NK-92 treated with Interleukin-12 subunit alpha and Interleukin-12 subunit beta, amount 100 ng/mL, for 24 hours (cell line): ENCODE measurements around the gene ZNF574.
"Not testable (repeated sequence)": the region's sequence is repeated elsewhere in the genome, so short reads cannot be mapped to it uniquely, and the experiment has no call there.

Experiments used
- DNase-seq: peaks from one replicate; lab custom pipeline; 2025; lab: John Stamatoyannopoulos, UW

ZNF574 gene, protein sequence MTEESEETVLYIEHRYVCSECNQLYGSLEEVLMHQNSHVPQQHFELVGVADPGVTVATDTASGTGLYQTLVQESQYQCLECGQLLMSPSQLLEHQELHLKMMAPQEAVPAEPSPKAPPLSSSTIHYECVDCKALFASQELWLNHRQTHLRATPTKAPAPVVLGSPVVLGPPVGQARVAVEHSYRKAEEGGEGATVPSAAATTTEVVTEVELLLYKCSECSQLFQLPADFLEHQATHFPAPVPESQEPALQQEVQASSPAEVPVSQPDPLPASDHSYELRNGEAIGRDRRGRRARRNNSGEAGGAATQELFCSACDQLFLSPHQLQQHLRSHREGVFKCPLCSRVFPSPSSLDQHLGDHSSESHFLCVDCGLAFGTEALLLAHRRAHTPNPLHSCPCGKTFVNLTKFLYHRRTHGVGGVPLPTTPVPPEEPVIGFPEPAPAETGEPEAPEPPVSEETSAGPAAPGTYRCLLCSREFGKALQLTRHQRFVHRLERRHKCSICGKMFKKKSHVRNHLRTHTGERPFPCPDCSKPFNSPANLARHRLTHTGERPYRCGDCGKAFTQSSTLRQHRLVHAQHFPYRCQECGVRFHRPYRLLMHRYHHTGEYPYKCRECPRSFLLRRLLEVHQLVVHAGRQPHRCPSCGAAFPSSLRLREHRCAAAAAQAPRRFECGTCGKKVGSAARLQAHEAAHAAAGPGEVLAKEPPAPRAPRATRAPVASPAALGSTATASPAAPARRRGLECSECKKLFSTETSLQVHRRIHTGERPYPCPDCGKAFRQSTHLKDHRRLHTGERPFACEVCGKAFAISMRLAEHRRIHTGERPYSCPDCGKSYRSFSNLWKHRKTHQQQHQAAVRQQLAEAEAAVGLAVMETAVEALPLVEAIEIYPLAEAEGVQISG

GRCh38 chr19:42075616-42076379, at the start of gene ZNF574:
Gene ZNF574, plus strand, starts transcription at chr19:42076166. Its CDS starts 2,441 bp downstream, at chr19:42078607.
- DNase-seq: peak; percentile 98

DNA sequence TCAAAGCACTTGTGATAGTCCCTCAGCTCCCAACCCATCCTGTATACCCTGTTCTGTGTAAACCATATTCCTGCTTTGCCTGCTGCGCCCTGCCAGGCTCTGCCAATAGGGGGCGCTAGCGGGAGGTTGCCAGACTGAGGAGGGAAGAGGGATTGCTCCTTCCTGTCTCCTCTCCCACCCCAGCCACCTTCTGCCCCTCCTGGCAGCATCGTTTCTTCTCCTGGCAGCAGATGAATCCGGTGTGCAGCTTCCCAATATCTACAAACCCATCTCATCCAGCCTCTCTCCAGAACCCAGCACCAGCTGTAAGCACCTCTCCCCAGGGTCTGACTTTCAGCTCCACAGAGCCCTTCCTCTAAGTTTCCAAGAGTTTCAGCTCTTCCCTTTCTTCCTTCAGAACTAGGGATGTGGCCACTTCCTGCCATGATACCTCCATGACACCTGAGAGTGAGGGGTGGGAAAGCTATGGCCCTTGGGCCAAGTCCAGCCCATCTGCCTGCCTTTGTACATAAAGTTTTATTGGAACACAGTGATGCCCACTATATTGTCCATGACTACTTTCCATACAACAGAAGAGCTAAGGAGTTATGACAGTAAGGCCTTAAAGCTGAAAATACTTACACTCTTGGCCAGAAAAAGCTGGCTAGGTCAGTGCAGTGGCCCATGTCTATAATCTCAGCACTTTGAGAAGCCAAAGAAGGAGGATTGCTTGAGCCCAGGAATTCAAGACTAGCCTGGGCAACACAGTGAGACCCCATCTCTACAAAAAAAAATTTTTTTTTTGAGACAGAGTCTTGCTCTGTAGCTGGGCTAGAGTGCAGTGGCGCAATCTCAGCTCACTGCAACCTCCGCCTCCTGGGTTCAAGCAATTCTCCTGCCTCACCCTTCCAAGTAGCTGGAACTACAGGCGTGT, 47.4 kb upstream of the ZNF574 start:
- no peak for DNase-seq

GRCh38 chr19:42030645-42031440, 45.1 kb upstream of the ZNF574 start:
- no peak for DNase-seq

- DNase-seq: no peak
Observed at GRCh38 chr19:42032431-42032830, 43.5 kb upstream of the ZNF574 start.

- no peak for DNase-seq
Observed at GRCh38 chr19:42033413-42033812, 42.6 kb upstream of the ZNF574 start.

- peak; percentile 61 for DNase-seq
Observed at GRCh38 chr19:42034640-42035391, 41.1 kb upstream of the ZNF574 start.

DNA sequence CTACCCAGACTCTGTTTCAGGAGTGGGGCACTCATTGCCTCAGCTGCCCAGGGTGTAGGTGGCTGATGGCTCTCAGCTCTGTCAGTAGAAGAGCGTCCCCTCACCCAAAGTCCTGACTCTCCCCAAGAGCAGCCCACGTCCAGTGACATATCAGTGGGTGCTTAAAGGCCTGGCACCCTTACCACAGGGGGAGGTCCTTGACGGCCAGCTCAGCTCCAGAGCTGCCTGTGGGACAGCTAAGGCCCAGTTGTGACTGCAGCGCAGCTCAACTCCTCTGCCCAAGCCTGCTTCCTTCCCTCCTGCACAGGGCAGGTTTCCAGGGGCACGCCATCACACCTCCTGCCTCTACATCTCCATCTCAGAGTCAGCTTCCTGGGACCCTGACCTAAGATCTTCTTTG, 38.3 kb upstream of the ZNF574 start:
- no peak for DNase-seq

GRCh38 chr19:42038666-42039065, 37.3 kb upstream of the ZNF574 start:
- no peak for DNase-seq

DNA sequence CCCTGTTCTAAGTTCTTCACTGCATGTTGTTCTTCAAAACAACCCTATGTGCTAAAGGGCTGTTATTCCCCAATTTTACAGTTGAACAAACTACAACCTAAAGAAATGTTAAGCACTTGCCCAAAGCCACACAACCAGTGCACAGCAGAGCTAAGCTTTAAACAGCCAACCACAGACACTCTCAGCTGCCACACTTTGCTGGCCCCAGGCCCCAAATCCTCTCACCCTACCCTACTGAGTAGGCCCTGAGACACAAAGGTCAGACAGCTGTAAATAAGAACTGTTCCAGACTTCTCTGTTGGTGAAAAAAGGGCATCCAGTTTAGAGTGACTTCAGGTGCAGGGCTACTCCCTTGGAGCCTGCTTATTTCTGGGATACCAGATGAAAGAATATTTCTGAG, 35.9 kb upstream of the ZNF574 start:
- no peak for DNase-seq

- DNase-seq: not testable (repeated sequence)
Observed at GRCh38 chr19:42040491-42040890, 35.5 kb upstream of the ZNF574 start.

- DNase-seq: no peak
Observed at GRCh38 chr19:42042455-42043170, 33.4 kb upstream of the ZNF574 start.

- no peak for DNase-seq
Observed at GRCh38 chr19:42045575-42045974, 30.4 kb upstream of the ZNF574 start.

- DNase-seq: no peak
Observed at GRCh38 chr19:42048992-42049391, 27.0 kb upstream of the ZNF574 start.

GRCh38 chr19:42051166-42052115, 24.5 kb upstream of the ZNF574 start:
- DNase-seq: no peak

DNA sequence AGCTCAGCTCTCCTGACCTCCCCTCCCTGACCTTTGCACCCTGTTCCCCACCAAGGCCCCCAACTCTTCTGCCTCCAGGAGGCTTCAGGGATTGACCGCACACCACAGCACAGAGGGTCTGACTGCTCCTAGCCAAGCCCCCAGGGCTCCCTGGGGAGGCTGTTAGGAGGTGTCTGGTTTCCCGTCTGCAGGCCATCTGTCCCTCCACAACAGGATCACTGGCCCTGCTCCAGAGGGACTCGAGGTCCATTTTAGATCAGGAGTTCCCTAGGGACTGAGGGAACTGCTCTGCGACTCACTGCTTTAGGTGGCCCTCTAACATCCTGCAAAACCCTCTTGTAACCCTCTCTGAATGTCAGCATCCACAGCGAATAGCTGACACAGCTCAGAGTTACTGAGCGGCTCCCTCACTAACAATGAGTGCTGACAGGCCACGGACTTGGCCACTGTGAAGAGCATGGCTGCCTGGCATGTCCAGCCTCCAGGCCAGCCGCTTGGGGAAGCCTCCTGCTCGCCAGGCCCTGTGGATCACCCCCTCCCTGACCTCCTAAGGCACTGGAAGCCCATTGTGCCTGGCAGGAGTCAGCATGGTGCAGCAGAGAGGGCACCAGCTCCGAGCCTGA, 23.6 kb upstream of the ZNF574 start:
- DNase-seq: no peak

GRCh38 chr19:42053037-42053935, 22.7 kb upstream of the ZNF574 start:
- no peak for DNase-seq
